ENCODE results near the gene NUAK1.
"Not testable (repeated sequence)": the region's sequence is repeated elsewhere in the genome, so short reads cannot be mapped to it uniquely, and the experiment has no call there.

The NUAK1 gene

GRCh38 chr12:106033161-106033675 lies 105.5 kb downstream of the NUAK1 start:
- no peak for DNase-seq (ENCODE audit: low read depth in 2 of 2)

GRCh38 chr12:106032623-106032925 lies 106.2 kb downstream of the NUAK1 start:
- no peak for DNase-seq (ENCODE audit: low read depth in 2 of 2)

DNA sequence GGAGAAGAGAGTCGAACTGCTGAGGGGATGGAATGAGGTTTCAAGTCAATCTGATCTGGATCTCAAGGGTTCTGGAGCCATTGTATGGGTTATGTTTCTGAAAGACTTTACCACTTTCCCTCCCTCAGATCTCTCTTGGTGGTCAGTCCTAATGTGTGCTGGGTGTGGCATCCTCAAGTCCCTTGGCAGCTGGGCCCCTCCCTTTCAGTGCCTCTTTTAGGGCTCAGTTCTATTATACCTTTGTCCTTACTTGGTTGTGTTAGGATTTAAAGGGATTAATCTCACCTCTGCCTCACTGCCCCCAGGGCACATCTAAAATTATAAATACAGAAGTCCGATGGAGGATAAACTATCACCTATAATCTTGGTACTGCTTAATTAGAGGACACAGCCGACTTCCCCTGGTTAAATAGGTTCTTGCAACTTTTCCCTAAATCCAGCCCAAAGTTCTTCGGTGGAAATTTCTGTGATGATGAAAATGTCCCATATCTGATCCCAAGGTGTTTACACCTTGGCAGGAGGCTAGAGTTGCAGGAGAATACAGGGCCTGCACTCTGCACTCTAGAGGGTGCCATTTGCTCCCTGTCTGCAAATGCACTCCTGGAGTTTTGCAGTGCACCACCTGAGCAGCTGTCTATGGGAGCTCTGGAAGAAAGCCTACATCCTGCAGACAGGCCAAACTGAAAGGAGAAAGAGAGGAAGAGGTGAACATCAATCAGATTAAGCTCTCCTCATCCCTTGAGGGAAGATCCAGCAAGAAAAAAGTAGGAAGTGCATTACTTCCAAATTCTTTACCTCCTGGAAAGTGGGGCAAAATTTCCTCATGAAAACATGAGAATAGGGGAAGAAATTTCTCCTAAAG lies 106.8 kb downstream of the NUAK1 start:
- no peak for DNase-seq (ENCODE audit: low read depth in 2 of 2)

DNA sequence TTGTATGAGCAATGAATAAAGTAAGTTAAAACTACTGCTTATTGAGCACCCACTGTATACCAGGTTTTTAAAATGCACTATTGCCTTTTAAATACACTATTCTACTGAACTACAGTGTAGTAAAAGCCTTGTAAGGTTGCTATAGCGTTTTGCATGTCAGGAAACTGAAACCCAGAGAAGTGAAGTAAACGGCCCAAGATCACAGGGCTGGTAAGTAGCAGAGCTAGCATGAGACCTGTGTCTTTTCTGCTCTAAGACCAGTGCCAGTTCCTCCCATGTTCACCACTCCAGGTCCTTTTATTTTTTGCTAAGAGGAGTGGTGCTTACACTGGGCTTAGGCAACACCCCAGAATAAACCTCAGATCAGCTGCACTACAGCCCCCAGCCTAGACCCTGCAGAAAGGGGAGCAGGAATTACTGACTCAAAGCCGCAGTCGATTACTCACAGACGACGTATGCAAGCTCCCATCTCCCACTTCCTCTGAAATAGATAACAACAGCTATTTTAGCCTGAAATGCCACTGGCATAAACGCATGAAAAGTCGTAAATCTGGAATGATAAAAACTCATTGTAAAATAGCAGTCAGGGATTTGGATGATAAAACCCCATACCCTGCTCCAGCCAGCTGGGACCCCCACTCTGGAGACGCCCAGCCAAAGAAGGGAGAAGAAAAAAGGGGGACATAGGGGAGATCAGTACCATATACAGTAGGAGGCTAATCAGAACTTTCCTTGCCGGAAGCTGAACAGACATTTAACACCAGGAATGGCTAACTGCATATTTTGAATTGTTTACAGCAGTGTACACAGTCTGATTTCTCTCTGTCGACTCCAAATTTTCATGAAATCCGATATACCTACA lies 108.3 kb downstream of the NUAK1 start:
- no peak for DNase-seq (ENCODE audit: low read depth in 2 of 2)

DNA sequence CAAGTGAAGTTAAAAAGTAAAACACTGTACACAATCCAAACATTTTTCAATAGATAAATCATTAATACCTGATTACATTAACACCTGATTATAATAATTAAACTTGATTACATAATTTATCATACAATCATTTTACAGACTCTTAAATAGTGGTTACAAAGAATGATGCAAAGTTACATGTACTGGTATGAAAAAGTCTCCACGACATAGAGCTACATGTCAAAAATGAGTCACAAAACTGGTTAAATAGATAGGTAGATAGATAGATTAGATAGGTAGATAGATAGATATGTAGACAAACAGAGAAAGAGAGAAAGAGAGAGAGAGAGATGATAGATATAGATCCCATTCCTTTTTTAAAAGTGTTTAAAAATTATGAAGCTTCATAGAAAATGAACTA lies 109.2 kb downstream of the NUAK1 start:
- DNase-seq (ENCODE audit: low read depth in 2 of 2) = no peak

DNA sequence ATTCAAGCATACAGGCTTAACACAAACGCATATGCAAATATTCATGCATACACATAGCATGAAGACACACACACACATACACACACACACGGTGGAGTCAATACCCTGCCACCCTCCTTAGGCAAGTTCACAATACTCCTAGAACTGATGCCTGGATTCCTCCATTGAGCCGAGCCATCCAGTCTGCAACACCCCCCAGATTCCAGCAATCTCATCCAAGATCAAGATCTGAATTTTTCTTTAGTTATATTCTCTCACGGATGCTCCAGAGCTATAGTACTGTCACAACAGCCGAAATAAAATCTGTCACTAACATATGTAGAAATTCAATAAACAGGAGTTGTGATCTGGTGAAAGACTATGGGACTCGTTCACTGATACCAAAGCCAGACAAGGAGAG lies 110.8 kb downstream of the NUAK1 start:
- DNase-seq (ENCODE audit: low read depth in 2 of 2) = no peak

GRCh38 chr12:106027286-106027685 lies 111.5 kb downstream of the NUAK1 start:
- no peak for DNase-seq (ENCODE audit: low read depth in 2 of 2)

DNA sequence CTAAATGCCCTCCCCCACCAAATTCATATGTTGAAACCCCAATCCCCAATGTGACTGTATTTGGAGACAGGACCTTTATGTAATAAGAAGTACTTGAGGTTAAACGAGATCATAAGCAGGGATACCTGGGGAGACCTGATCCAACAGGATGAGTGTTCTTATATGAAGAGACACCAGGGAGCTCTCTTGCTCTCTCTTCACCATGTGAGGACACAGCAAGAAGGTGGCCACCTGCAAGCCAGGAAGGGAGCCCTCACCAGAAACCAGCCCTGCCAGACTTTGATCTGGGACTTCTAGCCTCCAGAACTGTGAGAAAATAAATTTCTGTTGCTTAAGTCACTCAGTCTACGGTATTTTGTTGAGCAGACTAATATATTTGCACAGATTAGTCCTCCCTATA lies 113.6 kb downstream of the NUAK1 start:
- DNase-seq (ENCODE audit: low read depth in 2 of 2) = no peak

DNA sequence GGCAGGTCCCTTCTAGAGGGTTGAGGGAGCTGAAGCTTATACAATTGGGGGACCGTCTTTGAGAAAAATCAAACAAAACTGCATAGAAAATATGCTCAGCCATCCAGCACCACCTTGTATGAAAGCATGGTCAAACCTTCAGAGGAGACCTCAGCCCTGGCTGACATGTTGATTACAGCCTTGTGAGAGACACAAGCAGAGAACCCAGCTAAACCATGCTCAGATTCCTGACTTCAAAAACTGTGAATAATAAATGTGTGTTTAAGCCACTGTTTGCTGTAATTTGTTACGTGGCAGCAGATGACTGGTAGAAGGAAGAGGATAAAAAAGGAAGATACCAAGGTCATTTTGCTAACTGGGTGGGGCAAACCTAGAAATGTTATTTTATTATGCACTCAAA lies 115.7 kb downstream of the NUAK1 start:
- no peak for DNase-seq (ENCODE audit: low read depth in 2 of 2)

- no peak for DNase-seq (ENCODE audit: low read depth in 2 of 2)
Observed at GRCh38 chr12:106022568-106023012, 116.2 kb downstream of the NUAK1 start.

DNA sequence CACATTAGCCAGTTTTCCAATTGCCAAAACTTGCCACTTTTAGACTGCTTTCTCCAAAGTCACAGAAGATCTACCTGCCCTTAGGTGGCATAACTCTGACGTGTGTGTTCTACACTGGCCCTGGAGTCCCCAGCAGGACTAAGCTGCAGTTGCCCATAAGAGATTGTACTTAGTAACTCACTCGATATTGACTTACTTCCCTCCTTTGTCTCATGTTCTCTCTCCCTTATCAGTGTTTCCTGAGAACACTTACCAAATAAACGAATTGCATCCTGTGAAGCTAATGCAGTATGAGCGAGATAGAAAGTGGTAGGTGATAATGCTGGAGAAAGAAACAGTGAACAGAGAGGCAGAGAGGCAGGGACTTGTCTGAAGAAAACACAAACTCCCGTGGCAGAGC lies 117.2 kb downstream of the NUAK1 start:
- no peak for DNase-seq (ENCODE audit: low read depth in 2 of 2)

GRCh38 chr12:106020736-106021135 lies 118.0 kb downstream of the NUAK1 start:
- no peak for DNase-seq (ENCODE audit: low read depth in 2 of 2)

DNA sequence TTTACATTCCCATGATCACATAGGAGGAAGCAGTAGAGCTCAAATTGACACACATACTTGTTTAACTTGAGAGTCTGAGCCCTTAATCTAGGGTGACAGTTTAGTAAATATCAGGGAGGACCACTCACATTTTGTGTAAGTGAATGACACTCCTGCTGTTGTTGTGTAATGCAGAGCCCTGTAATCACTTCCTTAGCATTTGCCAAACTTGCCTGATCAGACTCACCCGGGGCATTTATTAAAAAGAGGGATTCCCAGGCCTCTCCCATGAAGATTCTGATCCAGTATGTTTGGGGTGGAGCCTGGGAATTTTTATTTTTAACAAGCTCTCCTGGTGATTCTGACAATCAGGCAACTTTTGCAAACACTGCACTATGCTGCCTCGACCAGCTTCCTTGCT lies 119.6 kb downstream of the NUAK1 start:
- DNase-seq (ENCODE audit: low read depth in 2 of 2) = no peak

GRCh38 chr12:106018286-106018685 lies 120.5 kb downstream of the NUAK1 start:
- no peak for DNase-seq (ENCODE audit: low read depth in 2 of 2)

GRCh38 chr12:106016601-106017278 lies 122.0 kb downstream of the NUAK1 start:
- DNase-seq (ENCODE audit: low read depth in 2 of 2) = not testable (repeated sequence)

DNA sequence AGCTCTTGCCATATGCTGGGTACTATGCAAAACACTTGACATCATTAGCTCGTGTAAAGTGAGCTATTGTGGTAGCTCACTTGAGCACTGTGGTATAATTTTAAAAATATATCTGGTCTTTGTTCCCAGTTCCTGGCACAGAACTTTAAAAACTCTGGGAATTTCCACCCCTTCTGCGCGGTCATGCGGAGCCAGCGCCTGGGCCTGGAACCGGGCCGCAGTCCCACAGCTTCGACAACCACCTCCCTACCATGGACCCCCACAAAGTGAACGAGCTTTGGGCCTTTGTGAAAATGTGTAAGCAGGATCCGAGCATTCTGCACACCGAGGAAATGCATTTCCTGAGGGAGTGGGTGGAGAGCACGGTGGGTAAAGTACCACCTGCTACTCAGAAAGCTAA lies 123.1 kb downstream of the NUAK1 start:
- no peak for DNase-seq (ENCODE audit: low read depth in 2 of 2)

DNA sequence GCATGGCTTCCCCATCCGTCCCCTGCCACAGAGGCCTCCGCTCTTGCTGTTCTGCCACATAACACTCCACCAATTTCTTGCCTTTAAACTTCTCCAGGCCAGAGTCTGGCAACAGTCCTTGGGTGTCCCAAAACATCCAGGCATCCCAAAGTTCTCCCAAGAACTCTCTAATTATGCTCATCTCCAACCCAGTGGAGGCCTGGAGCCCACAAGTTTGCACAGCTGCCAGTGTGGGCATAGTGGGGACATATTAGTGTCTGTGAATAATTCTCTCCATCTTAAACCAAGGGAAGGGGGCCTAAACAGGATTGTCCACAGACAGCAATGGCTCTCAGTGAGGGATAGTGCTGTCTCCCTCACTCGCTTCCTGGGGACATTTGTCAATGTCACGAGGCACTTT lies 124.8 kb downstream of the NUAK1 start:
- DNase-seq (ENCODE audit: low read depth in 2 of 2) = no peak
